Measurements from ENCODE around the gene NAPA. TPM values are rescaled to one million over a fixed set of nuclear protein-coding genes. Genes with fewer than 3 reads are reported as not detected.

The NAPA gene
- polyA plus RNA-seq, 1 experiment: 84.1 TPM

DNA sequence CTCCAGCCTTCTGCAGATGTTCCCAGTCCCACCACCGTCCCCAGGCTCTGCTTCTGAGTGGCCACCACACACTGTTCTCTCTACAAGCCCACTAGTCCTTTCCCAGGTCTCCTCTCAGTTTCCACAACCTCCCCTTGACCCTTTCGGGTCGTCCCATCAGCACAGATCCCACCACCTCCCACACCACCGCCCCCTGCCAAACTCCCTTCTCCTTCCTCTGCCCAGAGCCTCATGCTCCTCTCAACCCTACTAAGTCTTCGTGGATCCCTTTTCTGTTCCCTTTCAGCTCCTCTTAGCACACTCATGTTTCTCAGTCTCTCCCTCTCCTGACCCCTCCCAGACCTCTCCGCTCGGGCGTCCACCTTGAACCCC lies 1.9 kb downstream of the NAPA start:
- DNase-seq (ENCODE audit: low read depth, low spot score): no peak
- peak overlapping the region; percentile 39 for H3K27ac ChIP-seq (ENCODE audit: low read depth, low read length)
- ChIA-PET CTCF (interaction anchor here (0.6 to 1.2 kb wide), 3 partner anchors 29 to 355 kb away, joined by 3 to 4 read pairs (median 4); no protein-coding TSS in a partner anchor), POLR2A (no interaction called here)
- peaks cover 6% of the 10 kb centered on the region; the same call in 1 of the 2 replicates for H3K9me3 ChIP-seq (ENCODE audit: control insufficient read depth, insufficient read depth, low read length)
- peak overlapping the region; percentile 98 for H3K4me3 ChIP-seq (ENCODE audit: low read depth, low read length)
- peaks cover 2% of the 10 kb centered on the region for H3K27me3 ChIP-seq (ENCODE audit: control insufficient read depth, insufficient read depth, low read length)
- TF ChIP-seq, protein P1, sequence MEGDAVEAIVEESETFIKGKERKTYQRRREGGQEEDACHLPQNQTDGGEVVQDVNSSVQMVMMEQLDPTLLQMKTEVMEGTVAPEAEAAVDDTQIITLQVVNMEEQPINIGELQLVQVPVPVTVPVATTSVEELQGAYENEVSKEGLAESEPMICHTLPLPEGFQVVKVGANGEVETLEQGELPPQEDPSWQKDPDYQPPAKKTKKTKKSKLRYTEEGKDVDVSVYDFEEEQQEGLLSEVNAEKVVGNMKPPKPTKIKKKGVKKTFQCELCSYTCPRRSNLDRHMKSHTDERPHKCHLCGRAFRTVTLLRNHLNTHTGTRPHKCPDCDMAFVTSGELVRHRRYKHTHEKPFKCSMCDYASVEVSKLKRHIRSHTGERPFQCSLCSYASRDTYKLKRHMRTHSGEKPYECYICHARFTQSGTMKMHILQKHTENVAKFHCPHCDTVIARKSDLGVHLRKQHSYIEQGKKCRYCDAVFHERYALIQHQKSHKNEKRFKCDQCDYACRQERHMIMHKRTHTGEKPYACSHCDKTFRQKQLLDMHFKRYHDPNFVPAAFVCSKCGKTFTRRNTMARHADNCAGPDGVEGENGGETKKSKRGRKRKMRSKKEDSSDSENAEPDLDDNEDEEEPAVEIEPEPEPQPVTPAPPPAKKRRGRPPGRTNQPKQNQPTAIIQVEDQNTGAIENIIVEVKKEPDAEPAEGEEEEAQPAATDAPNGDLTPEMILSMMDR (IDR thresholded peaks at IDR 0.05; ENCODE audit: low read depth, low read length): no peak

DNA sequence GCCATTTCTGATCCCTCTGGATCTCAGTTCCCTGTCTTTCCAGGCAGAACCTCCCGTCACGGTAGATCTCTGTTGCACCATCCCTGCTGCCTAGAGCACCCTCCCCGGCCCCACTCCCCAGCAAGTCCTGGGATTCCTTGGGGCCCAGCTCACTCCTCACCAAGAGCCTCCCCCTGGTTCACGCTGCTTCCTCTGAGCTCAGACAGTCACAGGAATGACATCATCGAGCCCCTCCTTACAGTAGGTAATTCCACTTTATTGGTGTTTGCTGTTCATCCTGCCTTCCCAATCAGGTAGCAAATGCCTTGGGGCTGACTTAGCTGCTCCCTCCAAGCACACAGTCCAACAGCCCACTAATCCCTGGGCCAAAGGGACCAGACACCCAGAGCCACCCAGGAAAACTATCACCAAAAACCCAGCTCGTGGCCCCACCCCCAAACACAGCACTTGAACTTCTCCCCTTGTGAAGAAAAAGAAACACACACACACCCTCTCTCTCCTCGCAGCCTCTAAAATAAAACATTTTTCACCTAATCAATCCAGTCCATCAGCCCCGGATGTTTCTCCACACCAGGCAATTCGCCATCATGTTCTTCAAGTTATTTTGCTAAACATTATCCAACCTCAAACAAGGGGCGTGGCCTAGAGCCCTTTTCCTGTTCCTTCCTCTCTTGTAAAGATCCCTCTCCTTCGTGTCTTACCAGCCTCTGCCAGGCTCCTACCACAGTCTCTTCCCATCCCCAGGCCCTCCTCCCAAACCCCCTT lies 2.5 kb downstream of the NAPA start:
- Histone ChIP-seq H3K27ac (ENCODE audit: low read depth, low read length) (peak overlapping the region; percentile 57), H3K9me3 (ENCODE audit: control insufficient read depth, insufficient read depth, low read length) (peaks cover 6% of the 10 kb centered on the region; the same call in 1 of the 2 replicates), H3K27me3 (ENCODE audit: control insufficient read depth, insufficient read depth, low read length) (no peaks in the 10 kb centered on the region), H3K4me3 (ENCODE audit: low read depth, low read length) (peak overlapping the region; percentile 98)
- DNase-seq (ENCODE audit: low read depth, low spot score): no peak
- TF ChIP-seq, protein P1 (IDR thresholded peaks at IDR 0.05; ENCODE audit: low read depth, low read length): no peak
- POLR2A ChIA-PET: no interaction called here
- CTCF ChIA-PET: interaction anchor here (0.6 to 1.2 kb wide), 3 partner anchors 29 to 355 kb away, joined by 3 to 4 read pairs (median 4); no protein-coding TSS in a partner anchor

DNA sequence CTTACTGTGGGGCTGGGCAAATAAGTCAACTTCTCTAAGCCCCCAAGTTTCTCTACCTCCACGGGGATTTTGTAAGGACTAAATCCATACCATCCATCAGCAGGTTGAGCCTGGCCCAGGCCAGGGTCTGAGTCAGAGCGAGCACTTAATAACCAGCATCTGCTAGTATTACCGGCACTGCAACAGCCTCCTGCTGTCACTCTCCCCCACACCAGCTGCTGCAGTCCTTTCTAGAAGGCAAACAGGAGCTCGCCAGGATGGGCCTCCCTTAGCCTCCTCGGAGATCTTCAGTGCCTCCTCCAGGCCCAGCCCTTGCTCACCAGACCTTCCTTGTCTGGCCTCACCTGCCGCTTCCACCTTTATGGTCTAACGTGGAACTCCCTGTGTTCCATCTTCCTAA lies 3.2 kb downstream of the NAPA start:
- TF ChIP-seq, protein P1 (IDR thresholded peaks at IDR 0.05; ENCODE audit: low read depth, low read length): no peak
- Histone ChIP-seq H3K27ac (ENCODE audit: low read depth, low read length) (peak overlapping the region; percentile 52), H3K27me3 (ENCODE audit: control insufficient read depth, insufficient read depth, low read length) (no peaks in the 10 kb centered on the region), H3K9me3 (ENCODE audit: control insufficient read depth, insufficient read depth, low read length) (peaks cover 6% of the 10 kb centered on the region; the same call in 1 of the 2 replicates), H3K4me3 (ENCODE audit: low read depth, low read length) (no peak overlapping the region)
- peak; percentile 21 for DNase-seq (ENCODE audit: low read depth, low spot score)
- POLR2A ChIA-PET: no interaction called here
- CTCF ChIA-PET: interaction anchor here (1.2 kb wide), 1 partner anchor 75 kb away, joined by 4 read pairs; no protein-coding TSS in a partner anchor

DNA sequence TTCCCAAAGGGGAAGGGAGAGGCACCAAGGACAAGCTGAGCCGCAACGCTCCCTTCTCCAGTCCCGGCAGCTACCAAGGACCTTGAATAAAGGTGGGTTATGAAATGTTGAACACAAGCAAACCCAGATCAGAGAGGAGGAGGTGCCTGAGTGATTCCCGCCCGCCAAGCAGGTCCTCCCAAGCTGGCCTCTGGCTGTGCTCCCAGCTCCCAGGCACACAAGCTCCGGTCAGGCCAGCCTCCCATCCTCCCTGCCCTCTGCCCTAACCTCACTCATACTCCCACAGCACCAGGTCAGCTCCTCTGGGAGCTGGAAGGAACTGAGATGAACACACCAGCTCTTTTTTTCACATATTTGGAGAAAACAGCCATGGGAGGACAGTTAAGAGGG lies 3.7 kb downstream of the NAPA start:
- ChIA-PET POLR2A (no interaction called here), CTCF (interaction anchor here (0.8 kb wide), 1 partner anchor 181 kb away, joined by 3 read pairs; no protein-coding TSS in a partner anchor)
- H3K27me3 ChIP-seq (ENCODE audit: control insufficient read depth, insufficient read depth, low read length): no peaks in the 10 kb centered on the region
- peaks cover 6% of the 10 kb centered on the region; the same call in 1 of the 2 replicates for H3K9me3 ChIP-seq (ENCODE audit: control insufficient read depth, insufficient read depth, low read length)
- TF ChIP-seq, protein P1 (IDR thresholded peaks at IDR 0.05; ENCODE audit: low read depth, low read length): no peak
- no peak for DNase-seq (ENCODE audit: low read depth, low spot score)
- no peak overlapping the region for H3K4me3 ChIP-seq (ENCODE audit: low read depth, low read length)
- H3K27ac ChIP-seq (ENCODE audit: low read depth, low read length): peak overlapping the region; percentile 39

DNA sequence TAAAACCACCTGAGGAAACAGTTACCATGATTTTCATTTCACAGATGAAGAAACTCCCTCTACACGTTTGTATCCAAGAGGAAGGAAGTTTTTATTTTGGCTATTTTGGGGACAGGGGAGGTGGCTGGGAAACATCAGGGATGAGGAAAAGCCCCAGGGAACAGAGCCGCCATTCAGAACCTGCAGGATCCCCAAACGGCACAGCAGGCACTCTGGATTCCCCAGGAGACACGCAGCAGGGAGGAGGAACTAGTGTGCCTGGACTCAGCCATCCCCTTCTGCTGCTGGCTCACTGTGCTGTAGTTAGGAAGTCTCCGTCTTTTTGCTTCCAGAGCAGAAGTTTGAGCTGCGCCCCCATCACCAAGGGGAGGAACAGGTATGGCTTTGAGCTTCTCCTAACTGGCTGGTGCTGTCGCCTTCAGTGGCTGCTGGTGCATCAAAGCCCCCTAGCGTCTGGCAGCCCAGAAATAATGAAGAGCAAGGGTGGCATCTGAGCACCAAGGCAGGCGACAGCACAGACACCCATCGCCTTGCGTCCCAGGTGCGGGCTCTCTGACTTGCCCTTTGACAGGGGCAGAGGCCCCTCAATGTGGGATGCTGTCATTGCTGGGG lies 4.2 kb downstream of the NAPA start:
- DNase-seq (ENCODE audit: low read depth, low spot score): no peak
- no peak overlapping the region for H3K4me3 ChIP-seq (ENCODE audit: low read depth, low read length)
- H3K27me3 ChIP-seq (ENCODE audit: control insufficient read depth, insufficient read depth, low read length): no peaks in the 10 kb centered on the region
- ChIA-PET POLR2A (no interaction called here), CTCF (interaction anchor here (0.8 to 1.0 kb wide), 2 partner anchors 75 to 180 kb away, joined by 3 read pairs; no protein-coding TSS in a partner anchor)
- peaks cover 6% of the 10 kb centered on the region; the same call in 1 of the 2 replicates for H3K9me3 ChIP-seq (ENCODE audit: control insufficient read depth, insufficient read depth, low read length)
- TF ChIP-seq, protein P1 (IDR thresholded peaks at IDR 0.05; ENCODE audit: low read depth, low read length): no peak
- no peak overlapping the region for H3K27ac ChIP-seq (ENCODE audit: low read depth, low read length)
